HG03460 (cell line): Measurements from ENCODE around the gene SLC25A26.

Experiments
- ATAC-seq: cut with Tn5 transposase; IDR thresholded peaks from one replicate; pipeline ENCODE4 v1.9.1; 2021; ENCODE audit not compliant: unreplicated experiment

The SLC25A26 gene, protein sequence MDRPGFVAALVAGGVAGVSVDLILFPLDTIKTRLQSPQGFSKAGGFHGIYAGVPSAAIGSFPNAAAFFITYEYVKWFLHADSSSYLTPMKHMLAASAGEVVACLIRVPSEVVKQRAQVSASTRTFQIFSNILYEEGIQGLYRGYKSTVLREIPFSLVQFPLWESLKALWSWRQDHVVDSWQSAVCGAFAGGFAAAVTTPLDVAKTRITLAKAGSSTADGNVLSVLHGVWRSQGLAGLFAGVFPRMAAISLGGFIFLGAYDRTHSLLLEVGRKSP

DNA sequence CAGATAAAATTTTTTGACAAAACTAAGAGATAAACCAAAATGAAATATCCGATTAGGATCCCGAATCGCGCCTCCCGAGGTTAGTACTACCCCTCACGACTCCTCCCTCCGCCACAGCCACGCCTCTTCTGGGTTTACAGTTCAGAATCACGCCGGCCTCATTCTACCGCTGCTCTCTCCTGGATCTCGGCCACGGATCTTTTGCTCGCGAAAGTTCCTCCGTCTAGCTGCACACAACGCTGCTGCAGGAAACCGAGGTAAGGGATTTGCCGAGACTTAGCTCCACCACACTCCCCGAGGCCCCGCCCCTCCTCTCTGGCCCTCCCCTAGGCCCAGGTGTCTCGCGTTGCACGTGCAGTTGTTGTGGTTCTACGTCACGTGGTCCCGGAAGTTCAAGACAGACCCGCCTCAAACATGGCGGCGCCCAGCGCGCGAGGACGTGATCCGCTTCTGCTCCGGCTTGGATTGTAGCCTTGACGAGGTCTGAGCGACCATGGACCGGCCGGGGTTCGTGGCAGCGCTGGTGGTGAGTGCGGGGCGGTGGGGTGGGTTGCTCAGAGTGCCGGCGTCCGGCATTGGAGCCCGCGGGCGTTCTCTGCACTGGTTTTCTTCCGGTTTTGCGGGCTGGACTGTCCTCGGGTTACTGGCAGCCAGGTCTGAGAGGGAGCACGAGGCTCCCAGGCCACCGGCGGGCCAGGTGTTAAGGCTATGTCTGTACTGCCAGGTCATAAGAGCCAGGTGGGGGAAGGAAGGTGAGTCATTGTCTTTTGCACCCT lies at the start of gene SLC25A26:
TSS of gene SLC25A26 (plus strand) at position 400 of the 776 bp plus-strand sequence. CDS start at position 494, 94 bp downstream.
- peak; percentile 99 for ATAC-seq

DNA sequence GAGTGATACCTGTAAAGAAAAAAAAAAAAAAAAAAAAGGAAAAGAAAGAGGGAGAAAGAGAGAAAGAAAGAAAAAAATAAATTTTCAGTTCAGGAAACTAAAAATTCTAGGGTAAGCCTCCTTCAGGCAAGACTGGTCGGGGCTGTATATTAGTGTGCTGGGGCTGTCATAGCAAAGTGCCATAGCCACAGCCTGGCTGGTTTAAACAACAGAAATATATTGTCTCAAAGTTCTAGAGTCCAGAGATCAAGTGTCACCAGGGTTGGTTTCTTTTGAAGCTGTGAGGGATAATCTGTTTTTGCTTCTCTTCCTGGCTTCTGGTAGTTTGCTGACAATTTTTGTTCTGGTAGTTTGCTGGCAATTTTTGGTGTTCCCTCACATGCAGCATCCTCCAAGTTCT lies 48.4 kb upstream of the SLC25A26 start:
- no peak for ATAC-seq

DNA sequence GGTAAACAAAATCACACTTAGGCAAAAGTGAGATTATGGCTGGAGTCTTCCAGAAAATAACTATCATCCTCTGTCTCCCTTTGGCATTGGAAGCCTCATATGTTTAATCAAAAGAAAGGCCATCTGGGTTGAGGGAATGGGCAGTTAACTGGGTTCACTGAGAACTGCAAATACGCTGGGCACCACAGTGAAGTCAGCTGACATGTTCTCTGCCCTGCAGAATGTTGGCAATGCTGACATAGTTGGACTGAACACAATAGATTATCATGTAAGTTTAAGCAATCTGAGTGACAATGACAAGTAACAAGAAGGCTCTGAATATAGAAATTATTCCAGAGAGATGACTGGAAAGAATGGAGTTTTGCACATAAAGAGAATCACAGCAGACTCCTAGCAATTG lies 43.8 kb upstream of the SLC25A26 start:
- no peak for ATAC-seq

DNA sequence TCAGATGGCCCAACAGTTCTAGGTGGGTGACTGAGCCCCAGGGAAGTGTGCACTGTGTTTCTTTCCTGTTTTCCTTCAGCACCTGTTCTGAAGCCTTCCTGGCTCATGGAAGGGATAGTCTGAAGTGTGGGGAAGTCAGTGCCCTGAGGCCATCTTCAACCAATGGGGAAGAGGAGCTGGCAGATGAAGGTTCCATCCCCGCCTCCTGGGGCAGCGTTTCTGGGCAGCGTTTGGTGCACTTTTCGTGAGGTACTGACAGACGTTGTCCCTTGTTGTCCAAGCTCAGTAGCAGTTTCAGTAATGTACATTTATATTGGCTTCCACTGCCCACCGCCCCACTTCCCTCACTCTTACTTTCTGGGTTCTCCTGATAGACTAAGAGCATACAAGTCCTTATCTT lies 42.6 kb upstream of the SLC25A26 start:
- no peak for ATAC-seq

DNA sequence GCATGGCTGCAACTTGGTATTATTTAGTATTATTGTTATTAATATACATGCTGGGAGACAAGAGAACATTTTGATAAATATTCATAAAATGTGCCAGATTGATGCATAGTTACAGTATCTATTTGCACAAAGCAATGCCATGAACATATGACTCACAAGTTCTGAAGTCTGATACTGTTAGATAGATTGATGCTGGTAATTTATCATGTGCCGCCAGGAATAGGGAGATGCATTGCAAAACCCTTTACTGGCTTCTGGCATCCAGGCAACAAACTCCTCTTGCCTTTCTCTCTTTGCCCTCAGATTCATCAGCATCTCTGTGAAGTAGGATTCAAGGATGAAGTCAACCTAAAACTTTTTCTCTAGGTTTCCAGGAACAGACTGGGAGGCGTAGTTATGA lies 41.0 kb upstream of the SLC25A26 start:
- ATAC-seq = no peak

DNA sequence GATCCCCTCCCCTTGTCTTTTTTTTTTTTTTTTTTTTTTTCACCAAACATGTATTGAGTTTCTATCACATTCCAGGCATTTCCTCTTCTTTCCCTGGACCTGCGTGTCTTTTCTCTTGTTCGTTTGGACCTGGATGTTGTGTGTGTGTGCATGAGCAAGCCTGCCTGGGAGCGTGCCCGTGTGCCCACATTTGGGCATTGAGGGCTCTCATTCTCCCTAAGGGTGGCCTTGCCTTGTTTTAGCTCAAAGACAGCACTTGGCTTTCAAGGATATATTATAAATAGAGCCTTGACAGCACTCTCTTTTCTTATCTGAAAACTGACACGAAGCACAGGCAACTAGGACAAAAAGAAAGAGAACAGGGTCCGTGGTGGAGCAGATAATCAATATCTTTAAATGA lies 39.0 kb upstream of the SLC25A26 start:
- ATAC-seq = no peak

DNA sequence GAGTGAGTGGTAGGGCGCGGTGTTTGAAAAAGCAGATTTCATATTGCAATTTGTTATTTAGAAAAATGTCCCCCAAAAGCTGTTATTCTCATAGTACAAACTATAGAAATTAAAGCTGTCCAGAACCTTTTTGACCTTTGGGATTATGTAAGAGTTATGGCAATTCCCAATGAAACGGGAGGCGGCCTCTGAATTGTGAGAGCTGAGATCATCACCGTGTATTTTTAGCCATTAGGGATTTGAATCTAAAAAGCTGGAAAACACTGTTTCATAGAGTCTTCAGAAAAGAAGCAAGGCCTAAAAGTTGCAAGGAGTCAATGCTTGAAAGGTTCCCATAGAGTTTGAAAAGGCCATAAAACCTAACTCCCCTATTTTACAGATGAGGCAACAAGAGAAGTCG lies 38.6 kb upstream of the SLC25A26 start:
- no peak for ATAC-seq

DNA sequence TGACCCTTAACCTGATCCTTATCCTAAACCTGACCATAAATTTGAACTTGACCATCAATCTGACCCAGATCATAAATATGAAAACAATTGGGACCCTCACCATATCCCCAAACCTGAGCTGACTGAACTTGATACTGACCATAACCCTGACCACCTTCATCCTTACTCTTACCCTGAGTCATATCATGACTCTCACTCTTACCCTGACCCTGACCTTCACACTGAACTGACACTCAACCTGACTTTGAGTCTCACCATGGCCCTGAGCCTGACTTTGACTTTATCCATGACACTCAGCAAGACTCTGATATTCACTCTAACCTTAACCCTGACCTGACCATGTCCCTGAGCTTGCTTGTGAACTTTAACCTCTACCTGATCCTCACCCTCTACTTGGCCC lies 34.3 kb upstream of the SLC25A26 start:
- ATAC-seq = no peak

DNA sequence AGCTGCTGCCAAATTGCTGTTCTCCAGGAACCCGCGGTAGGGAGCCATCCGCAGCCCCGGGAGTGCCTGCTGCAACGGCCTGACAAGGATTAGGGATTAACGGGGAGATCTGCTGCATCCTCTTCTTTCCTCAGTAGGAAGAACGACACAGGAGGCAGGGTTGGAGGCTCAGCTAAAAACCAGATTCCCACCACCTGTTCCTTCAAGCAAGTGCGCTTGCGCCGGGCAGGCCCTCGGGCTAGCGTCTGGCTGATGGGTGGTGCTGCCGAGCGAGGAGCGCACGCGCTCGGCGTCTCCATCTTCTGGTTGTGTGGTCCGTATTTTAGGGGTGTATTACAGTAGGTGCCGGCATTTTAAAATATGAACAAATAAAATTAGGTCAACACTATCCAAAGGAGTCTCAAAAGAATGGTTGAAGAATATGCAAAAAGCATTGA lies 25.4 kb upstream of the SLC25A26 start:
- no peak for ATAC-seq

DNA sequence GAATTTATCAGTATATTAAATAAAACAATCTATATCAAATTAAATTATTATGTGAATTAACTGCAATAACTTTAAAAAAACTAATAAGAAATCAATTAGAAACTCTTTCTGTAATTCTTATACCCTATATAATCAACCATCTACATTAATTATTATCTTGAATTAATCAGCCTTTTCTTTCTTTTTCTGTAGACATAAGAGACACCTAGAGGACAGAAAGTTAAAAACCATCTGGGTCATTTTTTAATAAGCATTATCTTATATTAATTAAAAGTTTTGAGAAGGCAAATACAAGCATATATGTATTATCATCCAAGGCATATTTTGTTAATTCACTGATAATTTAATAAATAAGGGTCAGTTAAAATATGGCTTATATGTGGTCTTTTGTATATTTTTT lies 24.2 kb upstream of the SLC25A26 start:
- no peak for ATAC-seq

DNA sequence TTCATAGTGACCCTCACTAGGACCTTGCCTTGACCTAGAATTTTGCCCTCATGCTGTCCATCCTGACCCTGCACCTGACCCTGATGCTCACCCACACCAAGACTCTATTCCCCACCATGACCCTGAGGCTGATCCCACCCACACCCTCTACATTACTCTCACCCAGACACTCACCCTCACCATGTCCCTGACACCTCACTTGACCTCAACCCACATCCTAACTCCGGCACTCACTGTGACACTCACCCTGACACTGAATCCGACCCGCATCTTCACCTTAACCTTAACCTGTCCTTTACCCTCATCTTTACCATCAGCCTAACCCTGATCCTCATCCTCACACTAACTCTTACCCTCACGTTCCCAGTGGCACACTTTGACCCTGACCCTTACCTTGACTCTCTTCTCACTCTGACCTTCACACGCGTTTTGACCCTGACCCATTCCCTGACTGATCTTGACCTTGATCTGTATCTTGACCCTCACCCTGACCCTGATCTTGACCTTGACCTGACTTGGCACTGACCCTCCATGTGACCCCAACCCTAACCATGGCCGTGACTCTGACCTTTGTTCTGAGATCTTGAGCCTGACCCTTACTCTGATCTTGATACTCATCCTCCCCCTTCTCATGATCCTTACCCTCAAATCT lies 22.2 kb upstream of the SLC25A26 start:
- ATAC-seq = no peak

DNA sequence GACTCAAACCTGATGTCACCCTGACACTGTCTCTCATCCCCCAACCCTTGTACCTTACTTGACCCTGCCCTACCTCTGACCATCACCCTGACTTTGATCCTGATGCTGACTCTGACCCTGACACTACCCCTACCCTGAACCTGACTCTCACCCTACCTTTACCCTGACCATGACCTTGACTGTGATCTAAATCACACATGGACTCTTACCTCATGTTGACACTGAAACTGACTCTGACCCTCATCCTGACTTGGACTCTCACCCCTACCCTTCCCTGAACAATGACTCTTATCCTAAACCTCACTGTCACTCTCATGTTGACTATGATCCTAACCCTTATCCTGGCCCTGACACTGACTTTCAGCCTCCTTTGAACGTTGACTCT lies 21.7 kb upstream of the SLC25A26 start:
- no peak for ATAC-seq

DNA sequence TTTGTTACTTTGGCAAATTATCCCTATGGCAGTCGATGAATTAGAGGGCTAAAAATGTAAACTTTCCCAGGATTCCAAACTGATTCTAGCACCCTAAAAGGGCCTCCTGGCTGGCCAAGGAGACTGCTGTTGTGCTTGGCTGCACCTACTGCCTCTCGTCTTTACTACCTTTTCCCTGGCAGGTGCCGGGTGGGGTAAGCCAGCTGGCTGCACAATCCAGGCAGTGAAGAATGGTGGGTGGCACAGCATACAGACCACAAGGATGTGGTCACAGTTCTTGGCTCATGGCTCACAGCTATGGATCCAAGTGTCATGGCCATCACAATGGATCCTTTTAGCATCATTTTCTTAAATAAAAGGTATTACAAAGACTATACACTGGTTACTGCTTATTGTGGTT lies 20.7 kb upstream of the SLC25A26 start:
- ATAC-seq = no peak

DNA sequence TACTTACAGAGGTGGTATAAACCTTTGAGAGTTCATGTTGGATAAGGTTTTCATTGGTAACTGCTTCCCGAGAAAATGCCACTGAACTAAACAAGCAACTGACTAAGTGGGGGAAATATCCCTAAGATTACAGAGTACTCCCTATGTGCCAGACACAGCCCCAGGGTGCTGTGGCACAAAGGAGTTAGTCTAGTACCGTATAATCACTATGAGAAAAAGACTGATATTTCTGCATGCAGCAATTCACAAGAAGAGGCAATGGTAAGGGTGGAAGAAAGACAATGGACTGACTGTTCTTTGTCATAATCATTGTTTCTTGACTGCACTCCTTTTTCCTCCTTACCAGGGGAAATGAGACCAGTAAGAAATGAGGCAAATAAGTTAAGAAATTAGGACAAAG lies 20.0 kb upstream of the SLC25A26 start:
- no peak for ATAC-seq

DNA sequence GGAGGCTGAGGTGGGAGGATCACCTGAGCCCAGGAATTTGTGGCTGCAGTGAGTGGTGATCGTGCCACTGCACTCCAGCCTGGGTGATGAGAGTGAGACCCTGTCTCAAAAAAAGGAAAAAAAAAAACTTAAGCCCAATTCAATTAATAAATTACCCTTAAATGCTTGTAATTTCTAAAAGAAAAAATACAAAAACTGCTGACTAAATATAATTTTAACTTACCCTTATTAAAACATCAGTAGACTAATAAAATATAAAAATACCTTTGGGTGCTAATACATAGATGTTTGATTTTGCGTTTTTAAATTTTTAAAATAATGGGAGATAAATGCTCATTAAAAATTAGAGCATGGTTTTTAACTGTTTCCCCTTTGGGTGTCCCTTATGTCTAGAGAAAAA lies 17.5 kb upstream of the SLC25A26 start:
- ATAC-seq = no peak

DNA sequence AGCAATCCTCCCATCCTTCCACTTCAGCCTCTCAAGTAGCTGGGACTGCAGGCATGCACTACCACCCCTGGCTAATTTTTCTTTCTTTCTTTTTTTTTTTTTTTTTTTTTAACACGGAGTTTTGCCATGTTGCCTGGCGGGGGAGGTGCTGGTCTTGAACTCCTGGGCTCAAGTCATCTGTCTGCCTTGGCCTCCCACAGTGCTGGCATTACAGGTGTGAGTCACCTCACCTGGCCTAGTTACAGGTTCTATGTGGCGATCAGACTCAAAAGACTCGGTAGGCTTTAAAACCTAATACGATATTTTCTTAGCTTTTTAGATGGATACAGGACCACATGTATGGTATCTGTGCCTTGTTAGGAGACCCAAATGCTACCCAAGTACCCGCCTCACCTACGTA lies 14.0 kb upstream of the SLC25A26 start:
- no peak for ATAC-seq

DNA sequence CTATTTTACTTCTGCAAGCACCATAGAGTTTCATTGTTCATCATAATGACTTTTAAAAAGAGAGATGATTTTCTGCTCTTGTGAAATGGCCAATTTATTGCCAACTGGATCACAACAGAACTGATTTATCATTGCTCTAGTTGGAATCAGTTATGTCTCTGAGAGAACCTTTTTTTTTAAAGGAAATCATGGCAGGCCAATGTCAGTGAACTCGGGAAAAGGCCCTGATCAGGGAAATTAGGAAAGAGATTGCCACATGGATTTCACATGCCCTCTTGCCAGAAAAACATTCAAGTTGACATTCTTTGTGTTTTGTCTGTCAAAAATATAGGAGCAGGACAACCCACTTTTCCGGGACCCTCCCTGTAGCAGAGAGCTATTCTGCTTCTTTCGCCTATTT lies 12.6 kb upstream of the SLC25A26 start:
- ATAC-seq = no peak

DNA sequence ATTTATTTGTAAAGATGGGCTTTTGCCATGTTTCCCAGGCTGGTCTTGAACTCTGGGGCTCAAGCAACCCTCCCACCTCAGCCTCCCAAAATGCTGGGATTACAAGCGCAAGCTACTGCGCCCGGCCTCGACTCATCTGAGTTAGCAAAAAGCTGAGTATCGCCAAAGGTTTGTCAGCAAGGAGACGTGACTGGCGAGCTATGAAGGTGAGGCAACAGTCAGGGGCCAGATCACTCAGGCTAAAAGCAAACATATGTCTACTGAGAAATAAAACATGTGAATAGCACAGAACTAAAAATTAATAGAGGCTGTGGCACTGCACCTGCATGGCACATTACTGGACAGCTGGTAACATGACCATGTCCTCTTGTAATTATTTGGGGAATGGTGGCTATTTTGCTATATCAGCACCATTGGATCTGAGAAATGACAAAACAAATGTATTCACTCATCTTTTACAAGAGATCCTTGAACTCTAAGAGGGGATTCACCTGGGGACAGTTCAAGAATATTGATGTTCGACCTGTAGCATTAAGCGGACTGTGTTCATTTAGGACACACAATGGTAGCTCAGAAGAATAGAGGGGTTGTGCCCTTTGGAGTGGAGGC lies 10.0 kb upstream of the SLC25A26 start:
- no peak for ATAC-seq

DNA sequence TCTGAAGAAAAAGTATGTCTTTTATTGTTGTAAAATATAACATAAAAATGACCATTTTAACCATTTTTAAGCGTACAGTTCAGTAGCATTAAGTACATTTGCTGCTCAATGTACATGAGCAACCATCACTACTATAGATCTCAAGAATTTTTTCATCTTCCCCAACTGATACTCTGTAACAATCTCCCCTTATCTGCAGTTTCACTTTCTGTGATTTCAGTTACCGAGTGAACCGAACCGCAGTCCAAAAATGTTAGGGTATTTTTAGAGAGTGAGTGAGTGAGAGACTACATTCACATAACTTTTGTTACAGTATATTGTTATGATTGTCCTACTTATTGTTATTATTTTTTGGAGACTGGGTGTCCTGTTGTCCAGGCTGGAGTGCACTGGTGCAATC lies 9.0 kb upstream of the SLC25A26 start:
- ATAC-seq = no peak

DNA sequence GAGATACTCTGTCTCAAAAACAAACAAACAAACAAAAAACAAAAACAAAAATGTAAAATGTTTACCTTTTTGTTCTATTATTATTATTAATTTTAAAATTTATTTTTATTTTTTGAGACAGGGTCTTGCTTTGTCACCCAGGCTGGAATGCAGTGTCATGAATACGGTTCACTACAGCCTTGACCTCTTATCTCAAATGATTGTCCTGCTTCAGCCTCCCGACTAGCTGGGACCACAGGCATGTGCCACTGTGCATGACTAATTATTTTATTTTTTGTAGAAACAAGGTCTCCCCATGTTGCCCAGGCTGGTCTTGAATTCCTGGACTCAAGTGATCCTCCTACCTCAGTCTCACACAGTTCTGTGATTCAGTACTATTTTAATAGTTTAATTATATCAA lies 5.7 kb upstream of the SLC25A26 start:
- ATAC-seq = no peak

DNA sequence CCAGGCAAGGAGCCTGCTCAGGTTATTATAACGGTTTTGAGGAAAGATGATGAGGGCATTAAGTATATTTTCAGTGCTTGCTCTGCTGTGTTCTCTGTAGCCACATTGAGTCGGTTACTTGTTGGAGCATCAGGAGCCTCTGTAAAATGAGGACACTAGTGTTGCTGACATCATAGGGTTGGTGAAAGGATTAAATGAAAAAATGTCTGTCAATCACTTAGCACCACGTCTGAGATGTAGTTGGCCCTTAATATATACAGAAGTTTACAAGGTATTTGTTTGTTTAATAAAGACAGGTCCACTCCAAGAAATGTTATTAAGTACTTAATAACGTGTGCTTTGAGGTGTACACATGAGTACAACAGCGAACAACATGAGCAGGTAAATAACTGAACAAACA lies 735 bp upstream of the SLC25A26 start:
- ATAC-seq = no peak

DNA sequence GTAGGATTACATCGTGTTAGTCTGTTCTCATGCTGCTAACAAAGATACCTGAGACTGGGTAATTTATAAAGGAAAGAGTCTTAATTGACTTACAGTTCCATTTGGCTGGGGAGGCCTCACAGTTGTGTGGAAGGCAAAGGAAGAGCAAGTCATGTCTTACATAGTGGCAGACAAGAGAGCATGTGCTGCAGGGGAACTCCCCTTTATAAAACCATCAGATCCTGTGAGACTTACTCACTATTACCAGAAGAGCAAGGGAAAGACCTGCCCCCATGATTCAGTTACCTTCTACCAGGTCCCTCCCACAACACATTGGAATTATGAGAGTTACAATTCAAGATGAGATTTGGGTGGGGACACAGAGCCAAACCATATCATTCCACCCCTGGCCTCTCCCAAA lies 3.4 kb downstream of the SLC25A26 start:
- ATAC-seq = no peak
